Measurements from ENCODE around the gene TRAF3IP1. TPM values are rescaled to one million over a fixed set of nuclear protein-coding genes. Genes with fewer than 3 reads are reported as not detected.

TRAF3IP1 gene
- total RNA-seq, 6 experiments from 2014 or later: 15.7 to 21.7 (median 17.6) TPM

- DNase-seq: no peak
- Mint-ChIP-seq H3K36me3 (ENCODE audit: low read depth) (peaks cover 8% of the 10 kb centered on the region), H3K27me3 (ENCODE audit: insufficient read depth) (peaks cover 5% of the 10 kb centered on the region), H3K4me1 (ENCODE audit: low read depth) (peaks cover 65% of the 10 kb centered on the region), H3K4me3 (no peak overlapping the region), H3K27ac (no peak overlapping the region), H3K9me3 (peaks cover 2% of the 10 kb centered on the region; the same call in 1 of the 2 replicates)
- TF ChIP-seq, protein P1, sequence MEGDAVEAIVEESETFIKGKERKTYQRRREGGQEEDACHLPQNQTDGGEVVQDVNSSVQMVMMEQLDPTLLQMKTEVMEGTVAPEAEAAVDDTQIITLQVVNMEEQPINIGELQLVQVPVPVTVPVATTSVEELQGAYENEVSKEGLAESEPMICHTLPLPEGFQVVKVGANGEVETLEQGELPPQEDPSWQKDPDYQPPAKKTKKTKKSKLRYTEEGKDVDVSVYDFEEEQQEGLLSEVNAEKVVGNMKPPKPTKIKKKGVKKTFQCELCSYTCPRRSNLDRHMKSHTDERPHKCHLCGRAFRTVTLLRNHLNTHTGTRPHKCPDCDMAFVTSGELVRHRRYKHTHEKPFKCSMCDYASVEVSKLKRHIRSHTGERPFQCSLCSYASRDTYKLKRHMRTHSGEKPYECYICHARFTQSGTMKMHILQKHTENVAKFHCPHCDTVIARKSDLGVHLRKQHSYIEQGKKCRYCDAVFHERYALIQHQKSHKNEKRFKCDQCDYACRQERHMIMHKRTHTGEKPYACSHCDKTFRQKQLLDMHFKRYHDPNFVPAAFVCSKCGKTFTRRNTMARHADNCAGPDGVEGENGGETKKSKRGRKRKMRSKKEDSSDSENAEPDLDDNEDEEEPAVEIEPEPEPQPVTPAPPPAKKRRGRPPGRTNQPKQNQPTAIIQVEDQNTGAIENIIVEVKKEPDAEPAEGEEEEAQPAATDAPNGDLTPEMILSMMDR (IDR thresholded peaks at IDR 0.05): no peak
Measured at GRCh38 chr2:238422940-238423339, 102.6 kb downstream of the TRAF3IP1 start.

DNA sequence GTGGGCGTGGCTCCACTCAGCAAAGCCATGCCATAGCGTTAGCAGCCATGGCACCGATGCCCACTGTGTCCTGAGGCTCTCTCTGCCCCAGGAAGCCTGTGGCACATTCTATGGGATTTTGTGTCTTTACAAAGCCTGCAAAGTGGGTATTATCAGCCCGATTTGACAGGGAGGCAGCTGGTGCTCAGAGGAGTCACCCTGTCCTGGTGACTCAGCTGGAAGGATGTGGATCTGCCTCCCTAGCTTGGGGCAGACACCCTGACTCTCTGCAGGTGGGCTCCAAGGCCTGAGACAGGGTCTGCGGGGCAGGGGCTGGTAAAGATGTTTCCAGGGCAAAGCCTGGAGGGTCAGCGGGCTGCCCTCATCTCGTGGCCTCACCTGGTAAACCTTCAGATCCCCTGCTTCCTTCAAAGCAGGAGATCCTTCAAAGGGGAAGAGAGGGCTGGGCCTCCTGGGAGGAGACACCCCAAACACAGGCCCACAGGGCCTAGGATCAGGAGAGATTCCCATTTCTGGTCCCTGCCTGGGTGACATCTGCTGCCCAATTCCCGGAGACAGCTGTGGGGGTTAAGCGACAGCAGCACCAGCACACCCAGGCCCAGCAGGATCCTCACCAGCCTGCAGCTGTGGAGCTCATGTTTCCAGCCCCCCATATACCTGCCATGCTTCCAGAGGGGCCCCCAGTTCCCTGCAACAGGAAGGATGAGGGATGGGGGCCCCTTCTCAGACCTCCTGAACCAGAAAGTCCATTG lies 103.4 kb downstream of the TRAF3IP1 start:
- TF ChIP-seq, protein P1 (IDR thresholded peaks at IDR 0.05): no peak
- DNase-seq: peak; percentile 14
- Mint-ChIP-seq H3K36me3 (ENCODE audit: low read depth) (peaks cover 14% of the 10 kb centered on the region), H3K4me1 (ENCODE audit: low read depth) (peaks cover 67% of the 10 kb centered on the region), H3K9me3 (peaks cover 4% of the 10 kb centered on the region; the same call in 1 of the 2 replicates), H3K27ac (peak overlapping the region; percentile 74), H3K4me3 (no peak overlapping the region; the same call in 1 of the 2 replicates), H3K27me3 (ENCODE audit: insufficient read depth) (peaks cover 5% of the 10 kb centered on the region)

- H3K36me3 Mint-ChIP-seq (ENCODE audit: low read depth): peaks cover 20% of the 10 kb centered on the region
- H3K9me3 Mint-ChIP-seq: peaks cover 5% of the 10 kb centered on the region; the same call in 1 of the 2 replicates
- no peak overlapping the region for H3K4me3 Mint-ChIP-seq
- no peak for DNase-seq
- TF ChIP-seq, protein P1 (IDR thresholded peaks at IDR 0.05): no peak
- H3K27ac Mint-ChIP-seq: peak overlapping the region; percentile 74
- H3K27me3 Mint-ChIP-seq (ENCODE audit: insufficient read depth): peaks cover 5% of the 10 kb centered on the region
- H3K4me1 Mint-ChIP-seq (ENCODE audit: low read depth): peaks cover 67% of the 10 kb centered on the region
Measured at GRCh38 chr2:238424313-238424700, 104.0 kb downstream of the TRAF3IP1 start.

DNA sequence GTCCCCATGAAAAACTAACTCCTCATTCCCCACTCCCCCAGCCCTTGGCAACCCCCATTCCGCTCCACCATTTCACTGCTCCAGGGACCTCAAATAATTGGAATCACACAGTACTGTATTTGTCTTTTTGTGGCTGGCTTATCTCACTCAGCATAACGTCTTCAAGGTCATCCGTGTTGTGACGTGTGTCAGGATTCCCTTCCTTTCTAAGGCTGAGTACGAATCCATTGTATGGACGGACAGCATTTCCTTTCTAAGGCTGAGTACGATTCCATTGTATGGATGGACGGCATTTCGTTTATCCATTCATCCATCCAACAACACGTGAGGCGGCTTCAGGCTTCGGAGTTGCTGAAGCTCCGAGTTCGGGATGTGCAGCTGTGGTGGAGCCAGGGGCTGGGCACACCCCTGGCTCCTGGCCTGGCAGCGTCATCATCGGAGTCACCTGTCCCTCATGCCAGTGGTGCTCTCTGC lies 105.2 kb downstream of the TRAF3IP1 start:
- TF ChIP-seq, protein P1 (IDR thresholded peaks at IDR 0.05): no peak
- Mint-ChIP-seq H3K9me3 (peaks cover 16% of the 10 kb centered on the region), H3K36me3 (ENCODE audit: low read depth) (peaks cover 31% of the 10 kb centered on the region), H3K4me1 (ENCODE audit: low read depth) (peaks cover 67% of the 10 kb centered on the region), H3K4me3 (peak overlapping the region; percentile 2; the same call in 1 of the 2 replicates), H3K27ac (peak overlapping the region; percentile 8; the same call in 1 of the 2 replicates), H3K27me3 (ENCODE audit: insufficient read depth) (peaks cover 5% of the 10 kb centered on the region)
- no peak for DNase-seq

- Mint-ChIP-seq H3K9me3 (peaks cover 22% of the 10 kb centered on the region), H3K27ac (peak overlapping the region; percentile 92), H3K27me3 (ENCODE audit: insufficient read depth) (peaks cover 5% of the 10 kb centered on the region), H3K36me3 (ENCODE audit: low read depth) (peaks cover 37% of the 10 kb centered on the region), H3K4me1 (ENCODE audit: low read depth) (peaks cover 67% of the 10 kb centered on the region), H3K4me3 (peak overlapping the region; percentile 91)
- peak; percentile 25 for DNase-seq
- TF ChIP-seq, protein P1 (IDR thresholded peaks at IDR 0.05): no peak
Measured at GRCh38 chr2:238425979-238426567, 105.8 kb downstream of the TRAF3IP1 start.

All from HFFc6 (cell line).